OCI-LY7 (cell line): ENCODE data around the gene ICOS. TPM values are rescaled to one million over a fixed set of nuclear protein-coding genes. Genes with fewer than 3 reads are reported as not detected.
A peak's percentile ranks its signal among the peaks of the same experiment; 100 is the strongest.

Experiments
- BruUV-seq: library from RNA; stranded (reverse); fragments of 400-500 nt; replicated peaks from 2 replicates; lab custom pipeline; 2021; lab: Mats Ljungman, UMichigan
- CTCF ChIA-PET: fragments of 300-600 bp; sonication (Branson Sonifier 250); formaldehyde crosslinking; loops from one replicate; lab custom pipeline; 2022; ENCODE audit warnings: antibody characterized with exemption; ENCODE audit not compliant: unreplicated experiment; lab: Charles Lee
- POLR2A ChIA-PET: fragments of 300-600 bp; sonication (Branson Sonifier 250); formaldehyde crosslinking; loops from one replicate; lab custom pipeline; 2022; ENCODE audit warnings: antibody characterized with exemption; lab: Charles Lee
- DNase-seq: peaks from one replicate; pipeline ENCODE4 v3.0.0-alpha.2; 2015; ENCODE audit warnings: low spot score
- H2AFZ ChIP-seq: fragments of 200-600 bp; sonication (generic), shearing (Covaris generic); 2 replicates; pipeline ENCODE4 v1.6.1; 2014; ENCODE audit warnings: mild to moderate bottlenecking, antibody characterized with exemption, low read length, moderate library complexity
- H3K27ac ChIP-seq: fragments of 200-600 bp; sonication (generic); 2 replicates; pipeline ENCODE4 v1.5.1; 2014; ENCODE audit warnings: mixed run types, low read depth, mild to moderate bottlenecking, moderate library complexity, low read length, inconsistent platforms; ENCODE audit not compliant: poor library complexity, severe bottlenecking
- H3K36me3 ChIP-seq: fragments of 200-600 bp; sonication (generic); 2 replicates; pipeline ENCODE4 v1.6.1; 2014; ENCODE audit warnings: mild to moderate bottlenecking, antibody characterized with exemption, low read length, moderate library complexity, mixed read lengths; ENCODE audit not compliant: insufficient read depth
- H3K4me1 ChIP-seq: fragments of 200-600 bp; sonication (generic); 2 replicates; pipeline ENCODE4 v1.5.1; 2014; ENCODE audit warnings: mild to moderate bottlenecking, low read length; ENCODE audit not compliant: insufficient read depth, poor library complexity, severe bottlenecking
- H3K4me2 ChIP-seq: fragments of 200-600 bp; sonication (generic); 2 replicates; pipeline ENCODE4 v1.6.1; 2014; ENCODE audit warnings: mild to moderate bottlenecking, low read length
- H3K4me3 ChIP-seq: fragments of 200-600 bp; sonication (generic); 2 replicates; pipeline ENCODE4 v1.5.1; 2014; ENCODE audit warnings: mild to moderate bottlenecking, low read depth, low read length; ENCODE audit not compliant: poor library complexity, severe bottlenecking
- H3K79me2 ChIP-seq: fragments of 200-600 bp; sonication (generic); 2 replicates; pipeline ENCODE4 v1.6.1; 2016; ENCODE audit warnings: low read depth, mild to moderate bottlenecking, low read length, moderate library complexity, mixed read lengths; ENCODE audit not compliant: insufficient read depth
- H3K9me2 ChIP-seq: fragments of 200-600 bp; sonication (generic); 2 replicates; pipeline ENCODE4 v1.6.1; 2016; ENCODE audit warnings: mild to moderate bottlenecking, low read length, mixed read lengths; ENCODE audit not compliant: insufficient read depth
- H3K9me3 ChIP-seq: fragments of 200-600 bp; sonication (generic); 2 replicates; pipeline ENCODE4 v1.6.1; 2014; ENCODE audit warnings: mild to moderate bottlenecking, mixed run types, low read length, mixed read lengths
- H4K20me1 ChIP-seq: fragments of 200-600 bp; sonication (generic); 2 replicates; pipeline ENCODE4 v1.6.1; 2014; ENCODE audit warnings: mild to moderate bottlenecking, antibody characterized with exemption, low read length, moderate library complexity, mixed read lengths; ENCODE audit not compliant: insufficient read depth
- EZH2phosphoT487 ChIP-seq: fragments of 200-600 bp; sonication (generic); IDR thresholded peaks from 2 replicates; pipeline ENCODE4 v1.6.1; 2018; ENCODE audit warnings: low read depth, borderline replicate concordance, mild to moderate bottlenecking, mixed run types, antibody characterized with exemption, low read length, moderate library complexity, mixed read lengths
- intact Hi-C: fragments of 100-400 bp; cut with micrococcal nuclease; formaldehyde crosslinking; loops from one replicate; pipeline ENCODE4 v1.10.0; 2022; ENCODE audit not compliant: unreplicated experiment
- total RNA-seq, 2 experiments: library from RNA; depleted of rRNA in 1 of 2; stranded (reverse); fragments of >200 nt in 1 of 2; shearing (Covaris generic) in 1 of 2; gene quantifications; 2 replicates each; pipeline ENCODE4 v1.2.3, GENCODE V29; 2014 to 2022

Gene ICOS
- total RNA-seq, 2 experiments from 2014 or later = not detected

DNA sequence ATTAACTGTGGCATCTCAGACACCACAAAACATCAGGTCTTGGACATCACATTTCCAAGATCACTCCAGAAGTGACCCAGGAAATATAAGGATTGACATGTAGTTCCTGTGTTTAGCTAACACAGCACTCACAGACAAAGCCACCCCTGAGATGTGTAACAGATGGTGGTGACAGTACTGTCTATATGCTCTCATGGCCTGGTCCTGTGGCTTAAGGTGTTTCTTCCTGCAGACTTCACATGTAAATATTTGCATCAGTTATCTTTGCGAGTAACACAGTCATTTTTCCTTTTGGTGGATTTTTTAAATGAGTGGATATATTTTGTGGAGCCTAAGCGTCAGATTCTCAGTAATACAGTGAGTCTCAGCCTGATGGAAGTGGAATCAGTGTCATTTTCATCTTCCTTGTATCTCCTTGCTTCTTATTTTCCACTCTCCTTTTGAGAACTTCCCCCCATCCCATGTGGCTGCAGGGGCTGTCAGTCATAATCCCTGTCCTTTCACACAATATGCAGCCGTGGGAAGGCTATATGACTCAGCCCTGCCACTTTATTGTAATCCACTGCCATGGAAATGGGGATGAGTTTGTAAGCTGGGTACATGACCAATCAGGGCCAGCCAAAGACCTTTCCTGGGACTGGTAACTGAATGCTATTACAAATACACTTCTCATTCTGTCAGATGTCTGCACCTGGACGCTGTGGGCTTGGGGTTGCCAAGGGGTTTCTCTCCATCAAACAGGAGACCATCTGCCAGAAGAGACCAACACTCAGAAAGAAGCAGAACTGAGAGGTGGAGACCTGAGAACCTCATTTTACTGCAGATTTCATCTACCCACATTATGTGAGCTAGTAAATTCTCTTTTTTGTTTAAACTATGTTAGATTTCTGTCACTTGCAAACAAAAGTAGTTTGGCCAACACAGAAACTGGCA lies 74.3 kb downstream of the ICOS start:
- CTCF ChIA-PET = no interaction called here
- Histone ChIP-seq H3K4me2 (no peak overlapping the region), H3K36me3 (no peaks in the 10 kb centered on the region), H3K4me1 (peaks cover under 1% of the 10 kb centered on the region), H3K79me2 (no peaks in the 10 kb centered on the region), H4K20me1 (no peaks in the 10 kb centered on the region), H3K4me3 (no peak overlapping the region), H3K27ac (no peak overlapping the region), H3K9me3 (no peaks in the 10 kb centered on the region), H3K9me2 (no peaks in the 10 kb centered on the region), H2AFZ (no peak overlapping the region)
- POLR2A ChIA-PET = no interaction called here
- DNase-seq = peak; percentile 5
- TF ChIP-seq EZH2phosphoT487 = no peak
- no TSS peak for BruUV-seq
- intact Hi-C loops = no loop called here

Other genes starting within 250 kb of the ICOS start
- 0.49 and 0.92 TPM in 2 replicates for gene CD28, start 230.1 kb upstream of the ICOS start, total RNA-seq (2014; rRNA removed; shearing (Covaris generic))
- gene CD28, start 230.1 kb upstream of the ICOS start, total RNA-seq (2022) = 22.3 and 44.6 TPM in 2 replicates
- gene CTLA4, start 69.0 kb upstream of the ICOS start, total RNA-seq (2014; rRNA removed; shearing (Covaris generic)) = not detected in 2 replicates
- not detected in 2 replicates for gene CTLA4, start 69.0 kb upstream of the ICOS start, total RNA-seq (2022)